ENCODE data around the gene TMEM170B.

DNA sequence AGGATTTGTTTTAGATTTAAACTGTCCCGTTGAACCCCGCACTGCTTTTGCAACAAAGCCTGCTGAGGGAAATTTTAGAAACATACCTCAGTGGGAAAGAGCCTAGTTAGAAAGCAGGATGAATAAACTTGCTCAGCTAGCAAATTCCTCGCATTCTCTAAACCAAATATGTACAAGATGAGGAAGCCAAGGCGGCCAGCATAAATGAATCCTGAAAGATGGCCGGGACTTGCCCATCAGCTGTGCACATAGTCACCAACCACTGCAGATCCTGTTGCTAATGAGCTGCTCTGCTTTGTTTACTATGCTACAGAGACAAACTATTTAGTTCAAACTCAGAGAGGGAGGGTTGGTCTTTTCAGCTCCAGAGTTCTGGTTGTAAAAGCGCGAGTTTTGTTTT is 49.0 kb downstream of the TMEM170B start:
- TF ChIP-seq, protein P1, sequence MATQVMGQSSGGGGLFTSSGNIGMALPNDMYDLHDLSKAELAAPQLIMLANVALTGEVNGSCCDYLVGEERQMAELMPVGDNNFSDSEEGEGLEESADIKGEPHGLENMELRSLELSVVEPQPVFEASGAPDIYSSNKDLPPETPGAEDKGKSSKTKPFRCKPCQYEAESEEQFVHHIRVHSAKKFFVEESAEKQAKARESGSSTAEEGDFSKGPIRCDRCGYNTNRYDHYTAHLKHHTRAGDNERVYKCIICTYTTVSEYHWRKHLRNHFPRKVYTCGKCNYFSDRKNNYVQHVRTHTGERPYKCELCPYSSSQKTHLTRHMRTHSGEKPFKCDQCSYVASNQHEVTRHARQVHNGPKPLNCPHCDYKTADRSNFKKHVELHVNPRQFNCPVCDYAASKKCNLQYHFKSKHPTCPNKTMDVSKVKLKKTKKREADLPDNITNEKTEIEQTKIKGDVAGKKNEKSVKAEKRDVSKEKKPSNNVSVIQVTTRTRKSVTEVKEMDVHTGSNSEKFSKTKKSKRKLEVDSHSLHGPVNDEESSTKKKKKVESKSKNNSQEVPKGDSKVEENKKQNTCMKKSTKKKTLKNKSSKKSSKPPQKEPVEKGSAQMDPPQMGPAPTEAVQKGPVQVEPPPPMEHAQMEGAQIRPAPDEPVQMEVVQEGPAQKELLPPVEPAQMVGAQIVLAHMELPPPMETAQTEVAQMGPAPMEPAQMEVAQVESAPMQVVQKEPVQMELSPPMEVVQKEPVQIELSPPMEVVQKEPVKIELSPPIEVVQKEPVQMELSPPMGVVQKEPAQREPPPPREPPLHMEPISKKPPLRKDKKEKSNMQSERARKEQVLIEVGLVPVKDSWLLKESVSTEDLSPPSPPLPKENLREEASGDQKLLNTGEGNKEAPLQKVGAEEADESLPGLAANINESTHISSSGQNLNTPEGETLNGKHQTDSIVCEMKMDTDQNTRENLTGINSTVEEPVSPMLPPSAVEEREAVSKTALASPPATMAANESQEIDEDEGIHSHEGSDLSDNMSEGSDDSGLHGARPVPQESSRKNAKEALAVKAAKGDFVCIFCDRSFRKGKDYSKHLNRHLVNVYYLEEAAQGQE (IDR thresholded peaks at IDR 0.05; ENCODE audit: insufficient replicate concordance, low read depth) = no peak
- TF ChIP-seq, protein P2, sequence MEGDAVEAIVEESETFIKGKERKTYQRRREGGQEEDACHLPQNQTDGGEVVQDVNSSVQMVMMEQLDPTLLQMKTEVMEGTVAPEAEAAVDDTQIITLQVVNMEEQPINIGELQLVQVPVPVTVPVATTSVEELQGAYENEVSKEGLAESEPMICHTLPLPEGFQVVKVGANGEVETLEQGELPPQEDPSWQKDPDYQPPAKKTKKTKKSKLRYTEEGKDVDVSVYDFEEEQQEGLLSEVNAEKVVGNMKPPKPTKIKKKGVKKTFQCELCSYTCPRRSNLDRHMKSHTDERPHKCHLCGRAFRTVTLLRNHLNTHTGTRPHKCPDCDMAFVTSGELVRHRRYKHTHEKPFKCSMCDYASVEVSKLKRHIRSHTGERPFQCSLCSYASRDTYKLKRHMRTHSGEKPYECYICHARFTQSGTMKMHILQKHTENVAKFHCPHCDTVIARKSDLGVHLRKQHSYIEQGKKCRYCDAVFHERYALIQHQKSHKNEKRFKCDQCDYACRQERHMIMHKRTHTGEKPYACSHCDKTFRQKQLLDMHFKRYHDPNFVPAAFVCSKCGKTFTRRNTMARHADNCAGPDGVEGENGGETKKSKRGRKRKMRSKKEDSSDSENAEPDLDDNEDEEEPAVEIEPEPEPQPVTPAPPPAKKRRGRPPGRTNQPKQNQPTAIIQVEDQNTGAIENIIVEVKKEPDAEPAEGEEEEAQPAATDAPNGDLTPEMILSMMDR (IDR thresholded peaks at IDR 0.05; ENCODE audit: insufficient read depth, low read length) = no peak
- TF ChIP-seq POLR2AphosphoS5 (IDR thresholded peaks at IDR 0.05; ENCODE audit: low read depth) (no peak), GABPA (IDR thresholded peaks at IDR 0.05; ENCODE audit: low read depth) (no peak), SPI1 (IDR thresholded peaks at IDR 0.05; ENCODE audit: borderline replicate concordance, low read depth) (no peak)
